Panc1 (cell line): ENCODE measurements around the gene C12orf57. TPM values are rescaled to one million over a fixed set of nuclear protein-coding genes. Genes with fewer than 3 reads are reported as not detected.
A peak's percentile ranks its signal among the peaks of the same experiment; 100 is the strongest.

ENCODE experiments used
- ATAC-seq: fragments of 200-7000 bp; cut with Tn5 transposase; 2 replicates; pipeline ENCODE4 v1.9.1; 2020; ENCODE audit warnings: mild to moderate bottlenecking, moderate library complexity
- BruUV-seq: library from RNA; stranded (reverse); fragments of 400-500 nt; replicated peaks from 2 replicates; lab custom pipeline; 2021; lab: Mats Ljungman, UMichigan
- CTCF ChIA-PET: fragments of 300-600 bp; sonication (Branson Sonifier 250); formaldehyde crosslinking; loops from one replicate; lab custom pipeline; 2022; ENCODE audit warnings: antibody characterized with exemption; lab: Charles Lee
- POLR2A ChIA-PET: fragments of 300-600 bp; sonication (Branson Sonifier 250); formaldehyde crosslinking; loops from one replicate; lab custom pipeline; 2022; ENCODE audit warnings: antibody characterized with exemption; lab: Charles Lee
- DNase-seq: peaks from one replicate; pipeline ENCODE4 v3.0.0-alpha.2; 2010; ENCODE audit warnings: low read depth, low spot score
- H3K27ac ChIP-seq: 2 replicates; pipeline ENCODE4 v1.5.1; 2011; ENCODE audit warnings: mild to moderate bottlenecking, low read length, inconsistent platforms
- H3K27me3 ChIP-seq: fragments of 200-500 bp; sonication (Bioruptor generic); 2 replicates; pipeline ENCODE4 v1.6.0; 2014; ENCODE audit warnings: low read length, inconsistent platforms; ENCODE audit not compliant: control insufficient read depth, insufficient read depth
- H3K36me3 ChIP-seq: fragments of 200-500 bp; sonication (Bioruptor generic); 2 replicates; pipeline ENCODE4 v1.5.1; 2014; ENCODE audit warnings: inconsistent platforms, mild to moderate bottlenecking, low read length, moderate library complexity; ENCODE audit not compliant: control insufficient read depth, insufficient read depth
- H3K4me1 ChIP-seq: 2 replicates; pipeline ENCODE4 v1.5.1; 2011; ENCODE audit warnings: inconsistent platforms, mild to moderate bottlenecking, low read length, moderate library complexity; ENCODE audit not compliant: control insufficient read depth, insufficient read depth
- H3K4me3 ChIP-seq, 2 experiments: 2 replicates each; pipeline ENCODE4 v1.5.1; 2011 to 2012; ENCODE audit warnings: low read depth in 2 of 2, low read length in 2 of 2, mild to moderate bottlenecking in 2 of 2, inconsistent platforms in 1 of 2, moderate library complexity in 1 of 2
- H3K9me3 ChIP-seq: fragments of 200-500 bp; sonication (Bioruptor generic); 2 replicates; pipeline ENCODE4 v1.5.1; 2014; ENCODE audit warnings: low read depth, mild to moderate bottlenecking, inconsistent platforms, low read length, moderate library complexity; ENCODE audit not compliant: control insufficient read depth, insufficient read depth
- POLR2AphosphoS5 ChIP-seq: IDR thresholded peaks from 2 replicates; pipeline ENCODE4 v1.6.1; 2012; ENCODE audit warnings: mild to moderate bottlenecking, low read depth, low read length, moderate library complexity
- SIN3A ChIP-seq: IDR thresholded peaks from 2 replicates; pipeline ENCODE4 v1.6.1; 2012; ENCODE audit warnings: low read depth, mild to moderate bottlenecking, low read length, moderate library complexity, borderline replicate concordance; ENCODE audit not compliant: insufficient read depth
- TCF7L2 ChIP-seq: IDR thresholded peaks from 2 replicates; pipeline ENCODE4 v1.6.1; 2011; ENCODE audit warnings: mild to moderate bottlenecking, low read depth, low read length, inconsistent platforms
- in situ Hi-C: cut with HindIII; loops from 2 replicates; pipeline ENCODE4 v1.10.0; 2016; ENCODE audit warnings: low sequenced_read_pairs, low pct_unique_long_range_greater_than_20kb
- intact Hi-C: fragments of 100-400 bp; cut with micrococcal nuclease; formaldehyde crosslinking; loops from one replicate; pipeline ENCODE4 v1.10.0; 2022; ENCODE audit not compliant: unreplicated experiment
- total RNA-seq: library from RNA; stranded (reverse); gene quantifications from one replicate; pipeline ENCODE4 v1.2.1, GENCODE V29; 2021; ENCODE audit not compliant: unreplicated experiment
- TF ChIP-seq, protein P1 (sequence below): fragments of 450-650 bp; IDR thresholded peaks from 2 replicates; pipeline ENCODE4 v1.5.1; 2017; ENCODE audit warnings: mild to moderate bottlenecking
- TF ChIP-seq, protein P2 (sequence below), 2 experiments: IDR thresholded peaks; 2 replicates each; pipeline ENCODE4 v1.6.1; 2011 to 2012; ENCODE audit warnings: low read depth in 2 of 2, control low read depth in 1 of 2, low read length in 1 of 2, mild to moderate bottlenecking in 1 of 2, moderate library complexity in 1 of 2; ENCODE audit not compliant: insufficient read depth in 1 of 2

The C12orf57 gene
- total RNA-seq, 1 experiment from 2014 or later, result 126 TPM

DNA sequence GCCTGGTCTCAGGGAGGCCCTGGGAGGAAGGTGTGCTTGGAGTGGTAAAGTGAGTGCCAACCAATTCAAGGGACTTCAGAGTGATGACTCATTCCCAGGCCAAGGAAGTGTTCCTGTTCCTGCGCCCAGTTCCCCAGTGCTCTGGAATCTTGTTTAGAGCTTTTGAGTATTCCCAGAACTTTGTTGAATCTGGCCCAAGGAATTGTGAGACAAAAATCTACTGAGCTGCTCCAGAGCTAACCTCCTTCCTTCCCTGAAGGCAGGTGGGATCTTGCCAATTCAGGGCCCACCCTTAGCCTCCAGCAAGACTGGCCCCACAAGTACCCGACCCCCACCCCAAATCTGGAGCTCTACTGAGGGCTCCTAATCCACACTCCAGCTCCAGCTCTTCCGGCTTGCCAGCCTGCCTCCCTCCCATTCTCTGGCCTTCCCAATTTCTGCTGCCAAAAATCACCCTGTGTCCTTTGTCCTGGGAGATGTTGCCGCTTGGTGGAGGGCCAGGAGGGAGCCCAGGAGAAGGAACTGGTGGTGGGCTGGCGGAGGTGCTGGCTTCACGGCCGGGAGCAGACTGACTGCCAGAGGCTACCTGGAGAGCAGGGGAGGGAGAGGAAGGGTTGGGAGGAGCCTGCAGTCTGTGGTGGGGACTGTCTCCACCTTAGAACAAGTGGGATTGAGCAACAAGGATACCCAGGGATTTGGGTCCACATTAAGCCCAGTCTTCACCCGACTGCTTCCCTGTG lies 18.1 kb upstream of the C12orf57 start:
- peak; percentile 67 for ATAC-seq

DNA sequence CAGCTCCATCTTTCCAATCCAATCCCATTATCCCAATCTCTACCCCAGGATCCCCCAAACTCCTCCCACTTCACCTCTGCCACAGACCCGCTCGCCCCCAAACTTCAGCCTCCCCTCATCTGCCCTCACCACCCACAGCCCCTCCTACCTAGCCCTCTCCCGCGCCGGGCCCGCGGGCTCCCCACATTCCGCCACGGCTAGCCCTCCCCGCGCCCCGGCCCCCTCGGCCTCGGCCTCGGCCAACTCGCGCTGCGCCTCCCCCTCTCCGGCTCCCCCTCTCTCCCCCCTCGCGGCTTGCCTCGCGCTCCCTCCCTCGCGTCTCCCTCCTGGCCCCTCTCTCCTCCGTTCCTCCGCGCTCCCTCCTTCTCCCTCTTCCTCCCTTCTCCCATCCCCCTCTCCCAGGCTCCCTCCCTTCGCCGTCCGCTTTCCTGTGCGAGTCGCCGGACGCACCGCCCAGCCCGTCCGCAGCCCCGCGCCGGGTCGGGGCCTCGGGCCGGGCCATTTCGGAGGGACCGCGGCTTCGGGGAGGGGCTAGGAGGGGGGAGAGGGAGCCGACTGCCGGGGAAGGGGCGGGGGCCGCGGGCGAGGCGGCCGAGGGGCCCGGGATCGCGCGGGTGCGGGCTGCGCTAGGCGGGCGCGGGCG lies 16.3 kb upstream of the C12orf57 start, which contains the start of gene ATN1:
Gene ATN1, plus strand, starts transcription at position 581 of the 643 bp plus-strand sequence. CDS start 6,043 bp downstream, outside the sequence.
- H3K4me1 ChIP-seq, result peaks cover 36% of the 10 kb centered on the region
- in situ Hi-C loops (no loop called here), intact Hi-C loops (no loop called here)
- H3K9me3 ChIP-seq, result no peaks in the 10 kb centered on the region
- no TSS peak for BruUV-seq
- ChIA-PET POLR2A (no interaction called here), CTCF (interaction anchor here (0.6 kb wide), 1 partner anchor 53 kb away, joined by 6 read pairs; no protein-coding TSS in a partner anchor)
- no peak for DNase-seq
- no peaks in the 10 kb centered on the region; the same call in none of the 2 replicates for H3K36me3 ChIP-seq
- H3K27me3 ChIP-seq, result no peaks in the 10 kb centered on the region
- H3K27ac ChIP-seq, result peak within 1 kb of the TSS; percentile 96
- 0 out of 2 replicates have a peak, but pooled peaks have one; percentile 32 for TF ChIP-seq POLR2AphosphoS5
- no peak for TF ChIP-seq TCF7L2
- no peak for TF ChIP-seq SIN3A
- TF ChIP-seq, protein P1, sequence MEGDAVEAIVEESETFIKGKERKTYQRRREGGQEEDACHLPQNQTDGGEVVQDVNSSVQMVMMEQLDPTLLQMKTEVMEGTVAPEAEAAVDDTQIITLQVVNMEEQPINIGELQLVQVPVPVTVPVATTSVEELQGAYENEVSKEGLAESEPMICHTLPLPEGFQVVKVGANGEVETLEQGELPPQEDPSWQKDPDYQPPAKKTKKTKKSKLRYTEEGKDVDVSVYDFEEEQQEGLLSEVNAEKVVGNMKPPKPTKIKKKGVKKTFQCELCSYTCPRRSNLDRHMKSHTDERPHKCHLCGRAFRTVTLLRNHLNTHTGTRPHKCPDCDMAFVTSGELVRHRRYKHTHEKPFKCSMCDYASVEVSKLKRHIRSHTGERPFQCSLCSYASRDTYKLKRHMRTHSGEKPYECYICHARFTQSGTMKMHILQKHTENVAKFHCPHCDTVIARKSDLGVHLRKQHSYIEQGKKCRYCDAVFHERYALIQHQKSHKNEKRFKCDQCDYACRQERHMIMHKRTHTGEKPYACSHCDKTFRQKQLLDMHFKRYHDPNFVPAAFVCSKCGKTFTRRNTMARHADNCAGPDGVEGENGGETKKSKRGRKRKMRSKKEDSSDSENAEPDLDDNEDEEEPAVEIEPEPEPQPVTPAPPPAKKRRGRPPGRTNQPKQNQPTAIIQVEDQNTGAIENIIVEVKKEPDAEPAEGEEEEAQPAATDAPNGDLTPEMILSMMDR, result no peak
- ATAC-seq, result peak; percentile 40
- H3K4me3 ChIP-seq, result peak within 1 kb of the TSS; percentile 73 to 83

More for the DNA sequence above, 18.1 kb upstream of the C12orf57 start:
- POLR2A ChIA-PET, result interaction anchor here (0.6 to 1.3 kb wide), 3 partner anchors 12 to 236 kb away, joined by 3 to 9 read pairs (median 4); partner anchors contain the start of genes C12orf57 and RNU7-1
- Histone ChIP-seq H3K4me3 (peak overlapping the region; percentile 56 to 57), H3K36me3 (no peaks in the 10 kb centered on the region; the same call in 1 of the 2 replicates), H3K9me3 (no peaks in the 10 kb centered on the region), H3K4me1 (peaks cover 30% of the 10 kb centered on the region), H3K27ac (peak overlapping the region; percentile 96), H3K27me3 (no peaks in the 10 kb centered on the region)
- intact Hi-C loops, result no loop called here
- DNase-seq, result peak; percentile 46
- TF ChIP-seq, protein P2, sequence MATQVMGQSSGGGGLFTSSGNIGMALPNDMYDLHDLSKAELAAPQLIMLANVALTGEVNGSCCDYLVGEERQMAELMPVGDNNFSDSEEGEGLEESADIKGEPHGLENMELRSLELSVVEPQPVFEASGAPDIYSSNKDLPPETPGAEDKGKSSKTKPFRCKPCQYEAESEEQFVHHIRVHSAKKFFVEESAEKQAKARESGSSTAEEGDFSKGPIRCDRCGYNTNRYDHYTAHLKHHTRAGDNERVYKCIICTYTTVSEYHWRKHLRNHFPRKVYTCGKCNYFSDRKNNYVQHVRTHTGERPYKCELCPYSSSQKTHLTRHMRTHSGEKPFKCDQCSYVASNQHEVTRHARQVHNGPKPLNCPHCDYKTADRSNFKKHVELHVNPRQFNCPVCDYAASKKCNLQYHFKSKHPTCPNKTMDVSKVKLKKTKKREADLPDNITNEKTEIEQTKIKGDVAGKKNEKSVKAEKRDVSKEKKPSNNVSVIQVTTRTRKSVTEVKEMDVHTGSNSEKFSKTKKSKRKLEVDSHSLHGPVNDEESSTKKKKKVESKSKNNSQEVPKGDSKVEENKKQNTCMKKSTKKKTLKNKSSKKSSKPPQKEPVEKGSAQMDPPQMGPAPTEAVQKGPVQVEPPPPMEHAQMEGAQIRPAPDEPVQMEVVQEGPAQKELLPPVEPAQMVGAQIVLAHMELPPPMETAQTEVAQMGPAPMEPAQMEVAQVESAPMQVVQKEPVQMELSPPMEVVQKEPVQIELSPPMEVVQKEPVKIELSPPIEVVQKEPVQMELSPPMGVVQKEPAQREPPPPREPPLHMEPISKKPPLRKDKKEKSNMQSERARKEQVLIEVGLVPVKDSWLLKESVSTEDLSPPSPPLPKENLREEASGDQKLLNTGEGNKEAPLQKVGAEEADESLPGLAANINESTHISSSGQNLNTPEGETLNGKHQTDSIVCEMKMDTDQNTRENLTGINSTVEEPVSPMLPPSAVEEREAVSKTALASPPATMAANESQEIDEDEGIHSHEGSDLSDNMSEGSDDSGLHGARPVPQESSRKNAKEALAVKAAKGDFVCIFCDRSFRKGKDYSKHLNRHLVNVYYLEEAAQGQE (IDR thresholded peaks at IDR 0.05; ENCODE audit: insufficient read depth in 1 of 2, low read depth in 2 of 2, low read length in 1 of 2), result no peak
- TF ChIP-seq, protein P1, result no peak
- CTCF ChIA-PET, result interaction anchor here (0.6 to 1.1 kb wide), 4 partner anchors 11 to 19 kb away, joined by 3 to 4 read pairs (median 3); no protein-coding TSS in a partner anchor
- BruUV-seq, result no TSS peak
- in situ Hi-C loops, result no loop called here
